NCI-H2171 (cell line): ENCODE results near the gene TMEM145.
"Not testable (repeated sequence)": the region's sequence is repeated elsewhere in the genome, so short reads cannot be mapped to it uniquely, and the experiment has no call there.

Experiments used
- DNase-seq: peaks from one replicate; lab custom pipeline; 2025; lab: John Stamatoyannopoulos, UW

TMEM145 gene

DNA sequence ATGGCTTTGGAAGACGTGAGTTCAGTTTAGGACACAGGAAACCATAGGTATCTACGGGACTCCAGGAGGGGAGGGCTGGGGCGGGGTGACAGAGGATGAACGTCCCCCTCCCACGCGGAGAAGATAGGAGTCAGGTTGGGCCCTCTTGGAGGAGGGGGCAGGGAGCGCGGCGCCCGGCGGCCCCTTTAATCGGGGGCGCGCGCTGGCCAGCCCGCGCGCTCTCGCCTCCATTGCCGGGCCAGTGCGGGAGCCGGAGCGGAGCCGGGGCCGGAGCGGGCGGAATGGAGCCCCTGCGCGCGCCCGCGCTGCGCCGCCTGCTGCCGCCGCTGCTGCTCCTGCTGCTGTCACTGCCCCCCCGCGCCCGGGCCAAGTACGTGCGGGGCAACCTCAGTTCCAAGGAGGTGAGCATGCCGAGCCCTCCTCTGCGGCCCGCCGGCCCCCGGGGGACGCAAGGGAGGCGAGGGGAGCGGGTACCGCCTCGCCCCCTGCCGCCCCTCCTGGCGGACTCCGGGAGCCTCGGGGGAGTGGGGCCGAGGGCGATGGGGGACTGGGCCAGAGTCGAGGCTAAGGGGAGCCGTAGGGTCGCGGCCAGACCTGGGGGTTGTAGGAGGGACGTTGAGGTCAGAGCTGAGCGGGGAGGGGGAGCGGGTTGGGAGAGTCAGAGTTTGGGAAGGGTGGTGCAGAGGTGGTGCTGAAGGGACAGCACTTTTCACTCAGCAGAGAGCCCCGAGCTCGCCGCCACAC, at the start of gene TMEM145:
TSS of gene TMEM145 (plus strand) at position 214 of the 744 bp plus-strand sequence. CDS start at position 282, 68 bp downstream.
- DNase-seq: peak; percentile 67

DNA sequence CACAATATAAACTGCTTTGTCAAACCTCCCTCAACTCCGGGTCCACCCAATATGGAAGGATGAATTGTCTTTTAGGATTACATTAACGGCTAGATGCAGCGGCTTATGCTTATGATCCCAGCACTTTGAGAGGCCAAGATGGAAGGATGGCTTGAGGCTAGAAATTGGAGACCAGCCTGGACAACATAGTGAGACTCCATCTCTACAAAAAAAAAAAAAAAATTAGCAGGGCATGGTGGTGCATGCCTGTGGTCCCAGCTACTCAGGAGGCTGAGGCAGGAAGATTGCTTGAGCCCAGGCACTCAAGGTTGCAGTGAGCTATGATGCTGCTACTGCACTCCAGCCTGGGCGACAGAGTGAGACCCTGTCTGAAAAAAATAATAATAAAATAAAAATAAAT, 47.0 kb upstream of the TMEM145 start:
- DNase-seq: not testable (repeated sequence)

GRCh38 chr19:42266928-42267603, 46.0 kb upstream of the TMEM145 start:
- not testable (repeated sequence) for DNase-seq

- DNase-seq: no peak
Measured at GRCh38 chr19:42267644-42268141, 45.4 kb upstream of the TMEM145 start.

DNA sequence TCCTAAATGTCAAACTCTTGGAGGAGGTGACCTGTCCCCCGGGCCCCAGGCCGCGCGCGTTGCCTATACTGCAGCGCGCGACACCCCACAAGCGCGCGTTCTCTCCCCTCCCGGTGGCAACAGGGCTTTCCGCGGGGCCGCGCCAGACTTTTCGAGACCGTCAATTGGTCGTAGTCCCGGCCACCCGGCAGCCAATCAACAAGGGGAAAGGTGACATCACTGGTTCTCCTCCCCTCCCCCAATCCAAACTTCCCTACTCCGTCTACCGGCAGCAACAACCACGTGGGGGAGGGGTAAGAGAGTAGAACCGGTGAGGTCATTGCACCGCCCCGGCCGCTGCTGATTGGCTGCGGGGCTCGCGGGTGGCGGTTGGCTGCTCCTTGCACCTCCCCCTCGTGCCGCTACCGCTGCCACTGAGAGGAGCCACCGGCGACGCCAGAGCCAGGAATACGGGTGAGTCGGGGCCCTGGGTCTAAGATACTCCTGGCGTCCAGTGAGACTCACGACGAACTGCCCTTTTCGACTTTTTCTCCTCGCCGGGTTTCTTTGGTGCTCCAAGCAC, 44.9 kb upstream of the TMEM145 start:
- peak; percentile 99 for DNase-seq

DNA sequence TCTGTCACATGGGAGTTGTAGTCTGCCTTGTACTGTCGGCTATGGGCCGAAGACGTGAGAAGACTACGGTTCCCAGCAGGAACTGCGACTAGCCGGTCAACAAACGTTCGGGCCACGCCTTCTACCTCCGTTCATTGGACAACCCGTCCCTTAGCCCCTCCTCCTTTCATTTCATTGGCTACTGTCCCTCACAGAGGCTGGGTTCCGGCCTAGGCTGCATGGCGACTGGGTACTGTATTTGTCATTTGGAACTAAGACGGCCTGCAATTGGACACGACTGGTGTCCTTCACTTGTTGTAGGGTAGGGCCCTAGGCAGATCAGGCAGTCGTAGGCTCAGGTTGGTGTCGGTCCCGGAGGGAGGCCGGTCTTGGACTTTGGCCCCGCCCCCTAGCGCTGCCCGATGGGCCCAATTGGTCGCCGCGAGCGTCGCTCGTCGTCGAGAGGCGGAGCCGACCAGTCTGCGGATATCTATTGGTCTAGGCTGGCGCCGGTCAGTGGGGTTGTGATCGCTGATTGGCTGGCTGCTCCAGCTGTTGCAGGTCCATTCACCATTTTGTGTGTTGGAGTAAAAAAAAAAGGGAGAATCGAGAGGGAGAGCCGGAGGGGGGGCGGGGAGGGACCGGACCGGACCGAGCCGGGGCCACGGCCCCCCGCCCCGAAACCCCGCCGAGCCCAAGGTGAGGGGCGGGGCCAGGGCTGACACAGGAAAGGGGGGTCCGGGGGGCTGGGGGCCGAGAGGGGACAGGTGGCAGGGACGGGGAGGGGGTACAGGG, 44.2 kb upstream of the TMEM145 start, which contains the start of gene CIC:
TSS of gene CIC (plus strand) at position 549 of the 774 bp plus-strand sequence. CDS start 2,532 bp downstream, outside the sequence.
- DNase-seq: peak; percentile 100

- DNase-seq: no peak
Measured at GRCh38 chr19:42269478-42270345, 43.4 kb upstream of the TMEM145 start.

DNA sequence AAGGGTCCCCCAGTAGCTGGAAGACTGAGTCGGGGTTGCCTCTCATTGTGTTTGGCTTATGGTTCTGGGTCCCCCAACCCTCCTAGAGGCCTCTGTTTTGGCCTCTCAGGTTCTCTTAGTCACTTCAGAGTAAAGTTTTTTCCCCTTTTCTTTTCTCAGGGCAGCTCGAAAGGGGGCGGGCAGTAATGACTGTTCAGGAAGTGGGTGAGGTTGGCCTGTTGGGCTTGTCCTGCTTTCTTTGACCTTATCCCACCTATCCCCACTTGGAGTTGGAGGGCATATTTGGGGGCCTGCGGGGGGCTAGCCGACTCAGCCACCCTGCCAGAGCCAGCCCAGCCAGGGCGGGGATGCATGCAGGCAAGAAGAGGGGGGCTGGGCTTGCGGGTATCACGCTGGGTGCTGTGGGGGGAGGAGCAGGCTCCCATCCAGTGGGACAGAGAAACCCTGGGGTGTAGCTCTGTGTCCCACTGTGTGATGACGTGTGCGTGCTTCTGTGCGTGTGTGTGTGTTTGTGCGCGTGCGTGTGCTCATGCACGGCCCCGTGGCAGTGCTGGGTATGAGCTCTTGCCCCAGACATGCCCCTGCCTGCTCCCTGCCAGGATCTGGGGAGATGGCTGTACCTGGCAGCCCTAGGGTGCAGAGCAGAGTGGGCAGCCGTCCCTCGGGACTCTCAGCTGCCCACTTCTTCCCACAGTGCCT, 42.6 kb upstream of the TMEM145 start:
- no peak for DNase-seq

DNA sequence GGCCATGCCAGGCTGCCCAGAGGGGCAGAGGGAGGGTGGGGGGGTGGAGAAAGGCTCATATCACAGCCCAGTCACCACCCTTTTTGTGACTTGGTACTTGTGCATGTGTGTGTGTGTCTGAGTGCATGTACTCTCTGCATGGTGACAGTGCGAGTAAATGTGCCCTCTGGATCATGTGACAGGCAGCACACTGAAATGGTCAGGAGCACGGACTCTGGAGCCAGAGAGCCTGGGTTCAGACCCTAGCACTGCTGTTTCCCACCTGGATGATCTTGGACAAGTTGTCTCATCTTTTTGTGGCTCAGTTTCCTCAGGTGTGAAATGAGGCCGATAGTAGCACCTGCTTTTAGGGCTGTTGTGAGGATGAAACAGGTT, 42.1 kb upstream of the TMEM145 start:
- DNase-seq: no peak

DNA sequence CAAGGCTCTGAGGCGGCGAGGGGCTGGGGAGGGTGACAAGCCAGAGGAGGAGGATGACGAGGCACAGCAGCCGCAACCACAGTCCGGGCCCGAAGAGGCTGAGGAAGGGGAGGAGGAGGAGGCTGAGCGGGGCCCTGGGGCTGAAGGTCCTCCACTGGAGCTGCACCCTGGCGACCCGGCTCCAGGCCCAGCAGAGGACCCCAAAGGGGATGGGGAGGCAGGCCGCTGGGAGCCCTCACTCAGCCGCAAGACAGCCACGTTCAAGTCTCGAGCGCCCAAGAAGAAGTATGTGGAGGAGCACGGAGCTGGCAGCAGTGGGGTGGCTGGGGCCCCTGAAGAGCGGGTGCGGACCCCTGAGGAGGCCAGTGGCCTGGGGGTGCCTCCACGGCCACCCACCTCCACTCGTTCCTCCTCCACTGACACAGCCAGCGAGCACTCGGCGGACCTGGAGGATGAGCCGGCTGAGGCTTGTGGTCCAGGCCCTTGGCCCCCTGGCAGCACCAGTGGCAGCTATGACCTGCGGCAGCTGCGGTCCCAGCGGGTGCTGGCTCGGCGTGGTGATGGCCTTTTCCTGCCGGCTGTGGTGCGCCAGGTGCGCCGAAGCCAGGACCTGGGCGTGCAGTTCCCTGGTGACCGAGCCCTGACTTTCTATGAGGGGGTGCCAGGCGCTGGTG, 41.1 kb upstream of the TMEM145 start:
- no peak for DNase-seq

- no peak for DNase-seq
Measured at GRCh38 chr19:42272535-42272897, 40.6 kb upstream of the TMEM145 start.

DNA sequence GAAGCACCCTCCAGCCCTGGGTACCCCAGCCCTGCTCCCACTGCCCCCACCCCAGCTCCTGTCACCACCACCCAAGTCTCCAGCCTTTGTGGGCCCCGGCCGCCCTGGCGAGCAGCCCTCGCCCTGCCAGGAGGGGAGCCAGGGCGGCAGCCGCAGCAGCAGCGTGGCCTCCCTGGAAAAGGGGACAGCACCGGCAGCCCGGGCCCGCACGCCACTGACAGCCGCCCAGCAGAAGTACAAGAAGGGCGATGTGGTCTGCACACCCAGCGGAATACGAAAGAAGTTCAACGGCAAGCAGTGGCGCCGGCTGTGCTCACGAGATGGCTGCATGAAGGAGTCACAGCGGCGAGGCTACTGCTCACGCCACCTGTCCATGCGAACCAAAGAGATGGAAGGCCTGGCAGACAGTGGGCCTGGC, 40.1 kb upstream of the TMEM145 start:
- no peak for DNase-seq

DNA sequence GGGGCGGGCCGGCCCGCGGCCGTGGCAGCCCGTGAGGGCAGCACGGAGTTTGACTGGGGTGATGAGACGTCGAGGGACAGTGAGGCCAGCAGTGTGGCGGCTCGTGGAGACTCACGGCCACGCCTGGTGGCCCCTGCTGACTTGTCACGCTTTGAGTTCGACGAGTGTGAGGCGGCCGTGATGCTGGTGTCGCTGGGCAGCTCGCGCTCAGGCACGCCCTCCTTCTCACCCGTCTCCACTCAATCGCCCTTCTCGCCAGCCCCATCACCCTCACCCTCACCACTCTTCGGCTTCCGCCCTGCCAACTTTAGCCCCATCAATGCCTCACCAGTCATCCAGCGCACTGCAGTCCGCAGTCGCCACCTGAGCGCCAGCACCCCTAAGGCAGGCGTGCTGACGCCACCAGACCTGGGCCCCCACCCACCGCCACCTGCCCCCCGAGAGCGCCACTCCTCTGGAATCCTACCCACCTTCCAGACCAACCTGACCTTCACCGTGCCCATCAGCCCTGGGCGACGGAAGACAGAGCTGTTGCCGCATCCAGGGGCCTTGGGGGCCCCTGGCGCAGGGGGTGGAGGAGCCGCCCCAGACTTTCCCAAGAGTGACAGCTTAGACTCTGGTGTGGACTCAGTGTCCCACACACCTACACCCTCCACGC, 39.6 kb upstream of the TMEM145 start:
- DNase-seq: no peak

DNA sequence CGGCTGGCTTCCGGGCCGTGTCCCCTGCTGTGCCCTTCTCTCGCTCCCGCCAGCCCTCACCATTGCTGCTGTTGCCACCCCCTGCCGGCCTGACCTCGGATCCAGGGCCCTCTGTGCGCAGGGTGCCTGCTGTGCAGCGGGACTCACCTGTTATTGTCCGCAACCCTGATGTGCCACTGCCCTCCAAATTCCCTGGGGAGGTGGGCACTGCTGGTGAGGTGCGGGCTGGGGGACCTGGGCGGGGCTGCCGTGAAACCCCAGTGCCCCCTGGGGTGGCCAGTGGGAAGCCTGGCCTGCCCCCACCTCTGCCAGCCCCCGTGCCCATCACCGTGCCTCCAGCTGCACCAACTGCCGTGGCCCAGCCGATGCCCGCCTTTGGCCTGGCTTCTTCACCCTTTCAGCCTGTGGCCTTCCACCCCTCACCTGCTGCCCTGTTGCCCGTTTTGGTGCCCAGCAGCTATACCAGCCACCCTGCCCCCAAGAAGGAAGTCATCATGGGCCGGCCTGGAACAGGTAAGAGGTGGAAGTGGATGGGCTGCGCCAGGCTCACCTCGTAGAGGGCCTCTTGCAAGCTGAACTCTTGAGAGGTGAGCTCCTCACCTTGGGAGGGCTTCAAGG, 38.9 kb upstream of the TMEM145 start:
- no peak for DNase-seq

- no peak for DNase-seq
Measured at GRCh38 chr19:42275103-42275502, 38.0 kb upstream of the TMEM145 start.

DNA sequence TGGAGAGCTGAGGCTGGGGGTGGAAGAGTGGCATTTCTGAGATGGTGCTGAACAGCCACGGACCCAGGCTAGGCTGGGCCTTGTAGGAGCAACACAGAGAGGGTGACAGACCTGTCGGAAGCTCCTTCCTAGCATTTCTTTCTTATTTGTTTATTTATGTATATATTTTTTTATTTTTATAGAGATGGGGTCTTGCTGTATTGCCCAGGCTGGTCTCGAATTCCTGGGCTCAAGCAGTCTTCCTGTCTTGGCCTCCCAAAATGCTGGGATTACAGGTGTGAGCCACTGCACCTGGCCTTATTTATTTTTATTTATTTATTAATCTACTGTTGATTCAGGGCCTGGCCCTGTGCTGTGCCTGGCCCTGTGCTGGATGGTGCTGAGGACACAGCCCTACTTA, 37.6 kb upstream of the TMEM145 start:
- no peak for DNase-seq

DNA sequence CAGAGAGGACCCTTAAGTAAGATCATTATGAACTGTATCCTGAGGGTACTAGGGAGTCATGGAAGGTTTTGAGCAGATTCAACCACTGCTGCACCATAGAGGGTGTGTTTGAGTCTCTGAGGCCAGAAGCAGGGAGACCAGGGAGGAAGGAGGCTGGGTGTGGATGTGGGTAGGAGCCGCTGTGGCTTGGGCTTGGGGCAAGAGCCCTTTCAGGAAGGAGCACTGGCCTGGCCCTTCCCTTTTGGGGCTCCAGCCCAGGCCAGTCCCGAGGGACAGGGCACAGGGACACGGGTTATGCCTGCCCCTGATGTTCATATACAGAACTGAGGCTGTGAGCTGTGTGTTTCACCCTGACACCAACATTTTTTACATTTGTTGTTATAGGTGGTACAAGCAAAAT, 36.8 kb upstream of the TMEM145 start:
- no peak for DNase-seq

DNA sequence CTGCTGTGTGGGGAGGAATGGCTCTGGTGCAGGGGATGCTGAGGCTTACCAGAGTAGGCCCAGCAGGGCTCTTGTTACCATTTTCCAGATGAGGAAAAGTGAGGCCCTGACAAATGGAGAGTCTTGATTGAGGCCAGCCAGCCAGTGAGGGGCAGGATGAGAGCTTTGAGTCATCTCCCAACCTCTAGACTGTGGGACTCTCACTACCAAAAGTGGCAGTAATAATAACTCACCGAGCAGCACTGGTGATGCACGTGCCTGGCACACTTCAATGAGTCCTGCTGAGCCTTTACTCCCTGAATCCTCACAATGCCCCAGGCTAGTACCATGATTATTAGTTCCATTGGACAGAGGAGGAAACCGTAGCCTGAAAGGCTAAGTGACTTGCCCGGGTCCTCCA, 36.3 kb upstream of the TMEM145 start:
- DNase-seq: no peak

DNA sequence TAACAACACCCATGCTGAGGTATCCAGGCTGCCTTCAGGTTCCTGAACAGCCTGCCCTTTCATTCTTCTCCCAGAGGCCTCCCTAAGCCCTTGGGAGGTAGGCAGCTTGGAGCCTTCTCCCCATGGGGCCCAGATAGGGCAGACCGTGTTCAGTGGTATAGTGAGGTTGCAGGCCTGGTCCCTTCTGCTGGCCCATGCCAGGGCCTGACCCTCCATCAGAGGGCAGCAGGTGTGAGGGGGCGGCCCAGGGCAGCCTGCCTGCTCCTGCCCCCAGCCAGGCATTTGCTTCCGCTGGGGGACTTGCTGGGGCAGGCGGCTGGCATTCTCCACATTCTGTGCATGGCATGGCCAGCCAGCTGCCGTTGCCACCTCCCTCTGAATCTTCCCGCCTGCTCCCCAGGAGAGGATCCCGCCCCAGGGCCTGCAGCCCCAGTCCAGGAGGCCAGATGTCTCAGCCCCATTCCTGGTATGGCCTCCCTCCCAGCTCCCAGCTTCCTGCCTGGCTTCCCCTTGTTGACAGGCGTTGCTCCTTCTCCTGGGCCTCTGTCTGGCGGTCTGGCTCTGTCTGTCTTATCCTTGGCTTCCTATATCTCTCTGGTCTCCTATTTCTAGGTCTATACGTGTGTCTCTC, 35.2 kb upstream of the TMEM145 start:
- DNase-seq: peak; percentile 20
